NT2/D1 (cell line): Measurements from ENCODE around the gene NPFF.

Experiments used
- SUZ12 ChIP-seq: IDR thresholded peaks from 2 replicates; pipeline ENCODE4 v1.6.1; 2011; ENCODE audit not compliant: insufficient read length, insufficient read depth; ENCODE audit errors: extremely low read depth
- YY1 ChIP-seq: IDR thresholded peaks from 2 replicates; pipeline ENCODE4 v1.6.1; 2011; ENCODE audit not compliant: insufficient read length, insufficient read depth
- ZNF274 ChIP-seq: IDR thresholded peaks from 2 replicates; pipeline ENCODE4 v1.6.1; 2011; ENCODE audit warnings: mild to moderate bottlenecking, low read depth, low read length

GRCh38 chr12:53486736-53487487 lies 20.4 kb downstream of the NPFF start:
- TF ChIP-seq SUZ12 (no peak), YY1 (no peak), ZNF274 (no peak)
